GM21447 (cell line): ENCODE measurements around the gene MLN.

Experiments
- ATAC-seq: cut with Tn5 transposase; IDR thresholded peaks from one replicate; pipeline ENCODE4 v1.9.1; 2021; ENCODE audit not compliant: unreplicated experiment

MLN gene

DNA sequence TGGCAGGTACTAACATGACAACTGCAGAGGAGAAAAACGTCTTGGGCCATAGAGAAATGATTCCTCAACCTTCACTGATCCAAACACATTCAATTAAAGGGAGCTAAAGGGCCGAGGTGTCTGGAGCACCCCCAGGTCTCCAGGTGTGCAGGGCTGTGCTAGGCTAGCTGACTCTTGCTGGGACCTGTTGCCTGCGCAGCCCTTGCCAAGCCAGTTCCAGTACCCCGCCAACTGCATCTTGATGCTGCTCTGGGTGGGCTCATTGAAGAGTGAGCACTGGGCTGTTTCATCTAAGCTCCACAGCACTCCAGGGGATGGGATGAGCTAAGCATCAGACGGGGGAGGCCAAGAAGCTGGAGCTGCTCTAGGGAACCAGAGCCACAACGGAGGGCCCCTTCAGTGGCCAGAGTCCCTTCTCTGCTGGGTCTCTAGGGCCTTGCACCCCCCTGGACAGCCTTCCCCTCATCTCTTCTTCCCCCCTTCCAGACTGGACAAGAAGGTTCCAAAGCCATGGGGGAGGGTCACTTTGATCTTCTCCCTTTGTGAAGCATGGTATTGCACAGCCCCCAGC is 30.8 kb downstream of the MLN start:
- no peak for ATAC-seq

DNA sequence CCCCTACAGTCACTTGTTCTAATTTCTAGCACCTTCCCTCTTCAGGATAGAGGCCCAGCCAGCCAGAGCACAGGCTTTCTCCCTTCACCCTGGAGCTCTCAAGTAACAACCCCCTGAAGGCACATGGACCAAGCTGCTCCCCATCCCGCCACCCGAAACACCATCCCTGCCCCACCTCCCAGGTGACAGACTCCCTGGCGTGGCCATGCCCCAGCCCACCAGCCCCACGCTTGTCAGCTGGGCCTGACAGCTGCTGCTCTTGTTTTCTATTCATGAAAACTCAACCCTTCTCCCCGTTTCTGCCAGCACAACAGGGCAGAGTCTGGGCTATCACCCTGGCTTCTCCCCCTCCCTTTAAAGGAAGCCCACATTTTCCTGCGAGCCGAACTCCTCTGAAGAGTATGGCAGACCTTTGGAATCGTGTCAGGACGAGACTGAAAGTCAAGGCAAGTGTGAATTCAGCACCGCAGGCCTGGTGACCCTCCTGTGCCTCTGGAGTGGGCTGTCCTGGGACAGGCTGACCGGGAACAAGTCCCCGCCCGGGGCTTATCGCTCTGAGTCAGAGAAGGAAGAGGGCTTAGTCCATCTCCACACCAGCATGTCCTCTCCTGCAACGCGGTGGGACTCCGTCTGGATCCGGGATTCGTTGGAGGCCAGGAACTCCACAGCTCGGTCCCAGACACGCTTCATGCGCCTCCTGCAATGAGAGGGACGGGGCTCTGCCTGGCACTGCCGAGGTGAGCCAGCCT is 31.5 kb downstream of the MLN start:
- ATAC-seq, result no peak

DNA sequence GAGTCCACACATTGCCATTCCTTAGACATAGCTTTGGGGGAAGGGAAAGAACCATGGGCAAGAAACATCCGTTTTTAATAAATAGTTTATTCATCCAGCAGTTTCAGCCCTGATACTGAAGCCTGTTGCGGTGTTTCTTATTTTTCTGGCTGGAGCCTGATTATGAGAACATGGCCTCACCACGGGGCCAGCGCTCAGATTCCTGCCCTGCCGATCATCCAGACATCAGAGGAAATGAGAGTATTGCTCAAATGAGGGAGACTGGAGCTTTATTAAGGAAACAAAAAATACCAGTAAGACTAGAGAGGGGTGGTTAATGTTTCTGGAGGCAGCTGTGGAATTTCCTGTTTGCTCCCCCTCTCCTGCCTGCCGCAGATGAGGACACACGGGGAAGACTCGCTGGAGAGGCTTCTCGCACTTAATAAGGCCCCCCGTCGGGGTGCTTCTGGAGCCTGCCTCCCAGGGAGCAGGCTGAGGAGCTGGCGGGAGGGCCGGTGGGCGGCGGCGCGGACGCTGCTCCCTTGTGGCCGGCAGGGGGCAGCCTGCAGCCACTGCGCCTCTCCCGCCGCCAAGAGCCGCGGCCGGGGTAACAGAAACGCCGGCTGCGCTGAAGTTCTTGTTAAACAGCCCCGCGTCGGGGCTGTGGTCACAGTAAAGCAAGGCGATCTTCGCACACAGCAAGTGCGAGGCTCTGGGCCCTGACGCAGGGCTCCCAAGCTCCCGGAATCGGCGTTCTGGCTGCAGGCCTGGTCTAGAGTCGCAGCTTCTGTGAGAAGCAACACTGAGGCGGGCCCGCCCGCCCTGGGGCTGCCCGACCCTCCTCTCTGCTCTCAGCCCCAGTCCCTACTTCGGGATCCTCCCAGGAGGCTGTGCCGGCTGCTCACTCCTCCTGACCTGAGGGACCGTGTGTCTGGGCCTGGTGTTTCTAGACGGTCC is 32.4 kb downstream of the MLN start:
- ATAC-seq, result no peak

DNA sequence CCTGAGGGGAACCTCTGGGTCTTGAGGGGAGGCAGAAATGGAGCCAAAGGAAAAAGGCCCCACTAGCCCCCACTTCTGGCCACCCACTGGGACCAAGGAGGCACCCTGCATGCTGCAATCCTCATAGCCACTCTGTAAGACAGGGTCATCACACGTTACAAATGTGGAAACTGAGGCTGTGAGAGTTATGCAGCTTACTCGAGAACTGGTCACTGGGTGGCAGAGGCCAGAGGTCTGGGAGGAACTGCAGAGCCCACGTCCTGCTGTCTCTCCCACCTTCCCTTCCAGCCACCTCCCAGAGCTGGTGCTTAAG is 33.0 kb downstream of the MLN start:
- ATAC-seq, result no peak

DNA sequence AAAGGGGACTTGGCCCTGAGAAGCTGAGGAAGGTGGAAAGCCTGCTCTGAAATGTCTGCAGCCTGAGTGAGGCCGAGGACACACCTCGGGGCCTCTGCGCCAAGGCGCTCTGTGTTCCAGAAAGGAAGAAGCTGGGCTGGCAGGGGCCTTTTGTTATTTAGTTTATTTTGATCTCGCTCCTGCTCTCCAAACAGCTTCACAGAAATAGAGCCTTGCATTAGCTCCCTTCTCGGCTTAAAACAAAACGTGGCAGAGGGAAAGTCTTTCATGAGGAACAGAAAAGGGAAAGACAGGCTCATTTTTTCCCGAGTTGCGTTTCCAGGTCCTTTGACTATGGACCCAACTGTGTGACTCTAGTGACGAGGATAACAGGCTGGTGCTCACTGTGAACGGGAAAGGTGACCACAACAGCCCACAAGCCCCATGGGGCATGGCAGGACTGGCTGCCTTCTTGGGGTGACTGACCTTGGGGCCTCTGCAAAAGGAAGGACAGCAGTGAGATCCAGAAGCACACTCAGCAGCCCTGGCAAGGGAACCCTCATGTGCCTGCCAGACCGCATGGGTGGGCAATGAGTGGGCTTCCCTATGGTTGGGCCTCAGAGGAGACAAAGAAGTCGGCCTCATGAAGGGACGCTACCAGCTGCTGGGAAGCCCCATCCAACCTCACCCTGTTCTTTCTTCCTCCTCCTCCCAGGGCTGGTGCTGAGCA is 33.5 kb downstream of the MLN start:
- ATAC-seq, result no peak

DNA sequence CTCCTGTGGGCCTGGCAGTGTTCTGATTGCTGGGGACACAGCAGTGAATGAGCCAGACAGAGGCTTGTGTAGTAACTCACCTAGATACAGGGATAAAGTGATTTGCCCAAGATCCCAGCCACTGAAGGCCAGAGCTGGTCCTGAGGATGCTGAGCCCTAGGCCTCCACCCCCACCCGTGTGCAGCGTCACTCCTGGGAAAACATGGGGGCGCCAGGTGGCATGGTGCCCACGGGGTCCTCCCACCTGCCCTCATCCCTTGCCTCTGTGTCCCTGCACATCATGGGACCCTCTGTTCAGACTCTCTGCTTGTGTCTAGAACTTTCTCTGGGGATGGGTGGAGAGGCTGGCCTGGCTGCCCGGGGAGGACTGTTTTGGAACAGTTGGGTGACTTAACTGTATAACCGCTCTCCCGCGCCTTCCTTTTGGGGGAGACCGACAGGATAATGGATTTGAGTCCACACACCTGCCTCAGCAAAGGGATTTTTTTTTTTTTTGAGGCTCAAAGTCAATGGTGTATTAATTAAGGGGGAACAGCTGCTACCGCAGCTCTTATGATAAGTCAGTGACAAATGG is 34.5 kb downstream of the MLN start:
- ATAC-seq, result no peak

DNA sequence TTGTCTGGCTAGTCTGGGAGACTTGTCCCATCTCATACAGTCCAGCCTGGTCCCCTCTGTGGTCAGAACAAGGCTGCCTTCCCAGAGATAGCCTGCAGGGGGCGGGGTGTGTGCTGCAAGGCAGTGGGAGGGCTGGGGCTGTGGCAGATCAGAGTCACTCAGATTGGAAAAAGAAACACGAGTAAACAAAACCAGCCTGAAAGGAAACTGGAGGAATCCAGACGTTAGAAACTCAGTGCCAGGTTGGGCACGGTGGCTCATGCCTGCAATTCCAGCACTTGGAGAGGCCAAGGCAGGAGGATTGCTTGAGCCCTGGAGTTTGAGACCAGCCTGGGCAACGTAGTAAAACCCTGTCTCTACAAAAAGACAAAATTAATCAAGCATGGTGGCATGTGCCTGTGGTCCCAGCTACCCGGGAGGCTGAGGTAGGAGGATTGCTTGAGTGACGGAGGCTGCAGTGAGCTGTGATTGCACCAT is 35.1 kb downstream of the MLN start:
- no peak for ATAC-seq

DNA sequence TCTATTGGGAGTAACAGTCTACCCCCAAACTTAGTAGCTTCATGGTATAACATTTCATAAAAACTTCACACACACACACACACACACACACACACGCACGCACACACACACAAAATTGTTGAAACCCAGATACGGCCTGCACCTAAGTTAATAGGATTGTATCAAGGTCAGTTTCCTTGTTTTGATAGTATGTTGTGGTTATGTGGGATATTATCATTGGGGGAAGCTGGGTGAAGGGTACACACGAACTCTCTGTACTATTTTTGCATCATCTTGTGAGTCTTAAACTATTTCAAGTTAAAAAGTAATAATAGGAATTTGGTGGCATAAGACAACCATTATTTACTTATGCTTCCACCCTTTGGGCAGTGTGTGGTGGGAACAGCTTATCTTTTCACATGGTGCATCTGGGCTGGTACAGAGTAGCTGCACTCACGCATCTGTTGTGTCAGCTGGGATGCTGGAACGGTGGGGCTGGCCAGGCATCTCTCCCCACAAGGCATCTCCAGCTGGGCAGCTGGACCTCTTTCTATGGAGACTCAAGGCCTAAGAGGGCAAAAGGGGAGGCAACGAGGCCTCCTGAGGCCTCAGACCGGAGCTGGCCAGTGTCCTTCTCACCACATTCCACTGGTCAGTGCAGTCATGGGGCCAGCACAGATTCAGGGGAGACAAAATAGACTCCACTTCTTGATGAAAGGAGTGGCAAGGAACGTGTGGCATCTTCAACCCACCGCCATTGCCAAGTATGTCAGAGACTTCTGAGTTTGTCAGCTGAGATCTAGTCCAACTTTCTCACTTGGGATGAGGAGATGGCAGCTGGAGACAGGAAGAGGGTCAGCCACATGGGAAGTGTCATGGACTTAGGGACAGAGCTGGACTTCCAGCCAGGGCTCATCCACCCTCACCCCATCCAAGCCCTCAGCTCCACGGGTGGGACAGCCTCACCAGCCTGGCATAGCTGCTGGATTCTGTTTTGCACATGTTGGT is 36.6 kb downstream of the MLN start:
- ATAC-seq, result no peak

DNA sequence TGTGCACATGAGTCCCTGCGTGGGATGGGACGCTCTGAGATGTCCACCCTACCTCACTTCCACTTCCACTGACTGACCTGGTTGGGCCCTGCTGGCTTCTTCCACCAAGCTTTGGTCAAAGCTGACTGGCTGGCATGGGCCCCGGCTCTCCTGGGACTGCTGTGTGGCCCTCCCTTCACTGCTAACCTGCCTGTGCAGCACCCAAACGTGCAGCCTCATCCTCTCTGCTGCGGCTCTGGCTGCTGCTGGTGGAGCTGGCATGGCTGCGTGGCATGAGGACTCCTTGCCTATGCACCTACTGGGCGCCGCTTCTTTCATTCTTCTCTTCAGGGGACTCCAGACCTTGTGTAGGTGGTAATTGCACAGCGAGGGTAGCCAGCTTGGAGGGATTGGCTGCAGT is 38.4 kb downstream of the MLN start:
- no peak for ATAC-seq

DNA sequence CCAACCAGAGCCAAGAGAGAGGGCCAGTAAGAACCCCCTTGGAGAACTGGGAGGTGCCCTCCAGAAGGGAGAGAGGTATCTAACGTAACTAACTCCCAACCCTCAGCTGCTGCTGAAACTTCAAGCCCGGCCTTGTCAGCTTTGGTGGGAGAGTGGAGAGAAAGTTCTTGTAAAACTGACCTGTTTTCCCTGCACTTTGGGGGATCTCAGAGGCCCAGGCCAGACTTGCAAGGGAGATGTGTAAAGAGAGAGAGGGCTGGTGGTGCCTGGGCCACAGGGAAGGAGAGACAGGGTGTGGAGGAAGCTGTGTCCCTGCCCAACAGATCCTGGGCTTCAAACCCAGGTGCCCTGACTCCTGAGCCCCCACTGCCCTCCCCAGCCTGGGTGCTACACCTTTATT is 39.8 kb downstream of the MLN start:
- no peak for ATAC-seq

DNA sequence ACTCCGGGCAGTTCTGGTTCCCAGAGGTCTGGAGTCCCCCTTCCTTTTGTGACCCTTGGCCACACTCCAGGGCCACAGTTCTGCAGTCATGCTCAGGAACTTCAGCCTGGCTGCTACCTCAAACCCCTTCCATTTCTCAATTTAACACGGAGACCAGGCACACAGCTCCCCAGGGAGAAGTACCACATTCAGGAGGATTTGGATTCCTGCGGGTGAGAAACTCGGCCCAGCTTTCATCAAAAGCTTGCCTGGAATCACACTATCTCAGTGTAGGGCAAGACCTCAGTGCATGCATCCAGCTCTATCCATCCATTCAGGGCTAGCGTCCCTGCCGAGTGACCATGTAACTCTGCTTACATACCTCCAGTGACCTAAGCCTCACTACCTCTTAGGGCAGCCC is 40.3 kb downstream of the MLN start:
- no peak for ATAC-seq

DNA sequence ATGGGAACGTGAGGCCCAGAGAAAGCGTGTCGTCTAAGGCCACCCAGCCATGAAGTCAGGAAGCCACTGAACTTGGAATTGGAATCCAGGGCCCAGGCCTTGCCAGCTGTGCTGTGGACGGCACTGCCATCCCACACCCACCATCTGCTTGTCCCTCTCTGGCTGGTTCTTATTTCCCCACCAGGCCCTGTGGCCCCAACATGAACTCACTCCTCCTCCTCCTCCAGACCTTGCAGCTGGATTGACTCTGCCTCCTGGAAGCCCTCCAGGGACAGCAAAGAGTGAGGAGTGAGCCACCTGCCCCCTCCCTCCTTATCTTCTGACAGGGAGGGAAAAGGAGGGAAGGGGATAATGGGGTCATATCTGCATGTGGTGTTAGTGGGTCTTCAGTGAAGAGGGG is 41.1 kb downstream of the MLN start:
- no peak for ATAC-seq

DNA sequence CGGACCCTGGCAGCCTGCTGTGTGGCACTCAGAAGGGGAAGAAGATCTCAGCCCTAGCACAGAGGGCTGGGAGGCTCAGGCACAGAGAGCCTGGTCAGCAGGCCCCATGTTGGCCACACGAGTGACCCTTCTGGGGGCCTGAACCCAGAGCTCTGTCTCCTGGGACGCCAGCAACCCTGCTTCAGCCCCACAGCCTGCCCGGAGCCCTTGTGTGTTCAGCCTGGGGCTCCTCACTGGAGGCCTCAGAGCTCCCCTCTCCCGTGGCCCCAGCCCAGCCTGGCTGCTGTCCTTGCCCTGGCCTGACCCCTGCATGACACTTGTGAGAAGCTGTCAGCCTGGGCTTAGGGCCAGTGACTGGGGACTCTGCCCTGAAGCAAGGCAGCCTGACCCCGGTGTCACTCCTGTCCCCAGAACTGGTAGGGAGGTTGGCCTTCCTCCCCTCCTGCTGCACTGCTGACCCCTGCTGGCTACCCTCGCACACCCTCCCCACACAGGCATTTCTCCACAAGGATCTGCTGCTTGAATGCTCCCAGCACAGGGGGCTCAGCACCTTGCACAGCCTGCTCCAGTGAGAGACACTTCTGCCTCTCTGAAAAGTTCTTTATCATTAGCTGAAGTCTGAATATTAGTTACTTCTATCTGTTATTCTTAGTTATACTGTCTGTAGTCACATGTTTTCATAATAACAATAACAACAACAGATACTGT is 41.7 kb downstream of the MLN start:
- no peak for ATAC-seq

DNA sequence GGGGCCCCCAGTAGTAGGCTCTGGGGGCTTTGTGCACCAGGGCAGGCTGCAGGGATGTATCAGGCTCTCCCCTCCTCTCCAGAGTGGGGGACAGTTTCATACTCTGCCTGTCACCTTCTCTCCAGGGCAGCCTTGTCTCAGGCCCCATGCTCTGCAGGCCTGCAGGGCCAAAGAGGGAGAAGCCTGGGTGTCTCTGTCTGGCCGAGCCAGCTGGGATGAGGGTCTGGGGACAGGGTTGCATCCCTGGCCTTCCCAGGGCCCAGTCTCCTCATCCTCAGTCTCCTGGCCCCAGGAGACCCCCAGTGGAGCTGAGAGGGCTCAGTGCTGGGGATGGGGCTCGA is 42.3 kb downstream of the MLN start:
- ATAC-seq, result no peak

DNA sequence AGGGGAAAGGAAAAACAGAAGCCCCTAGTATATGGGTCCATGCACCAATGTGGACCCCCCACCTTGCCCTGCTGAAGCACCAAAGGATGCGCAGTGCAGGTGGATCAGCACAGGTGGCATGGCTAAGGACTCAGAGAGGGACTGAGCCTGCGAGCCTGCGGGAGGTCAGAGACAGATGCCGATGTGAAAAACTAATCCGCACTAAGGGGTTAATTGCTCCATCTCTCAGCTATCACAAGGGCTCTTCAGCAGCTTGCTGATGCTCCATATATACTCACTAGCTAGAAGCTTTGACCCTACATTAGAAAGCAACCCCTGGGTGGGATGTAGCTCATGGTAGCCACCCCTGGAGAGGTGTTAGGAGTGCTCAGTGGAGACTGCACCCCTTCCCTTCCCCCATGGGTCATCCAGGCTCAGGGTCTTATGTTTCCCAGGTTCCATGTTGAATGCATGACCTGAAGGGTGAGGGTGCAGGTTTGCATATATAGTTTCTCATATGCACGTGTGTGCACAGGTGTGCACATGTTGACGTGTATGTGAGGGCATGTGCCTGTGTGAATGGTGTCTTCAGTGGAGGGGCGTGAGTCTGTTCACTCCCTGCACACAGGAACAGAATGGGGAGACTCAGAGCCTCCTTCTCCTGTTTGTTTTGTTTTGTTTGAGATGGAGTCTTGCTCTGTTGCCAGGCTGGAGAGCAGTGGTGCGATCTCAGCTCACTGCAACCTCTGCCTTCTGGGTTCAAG is 43.7 kb downstream of the MLN start:
- no peak for ATAC-seq

DNA sequence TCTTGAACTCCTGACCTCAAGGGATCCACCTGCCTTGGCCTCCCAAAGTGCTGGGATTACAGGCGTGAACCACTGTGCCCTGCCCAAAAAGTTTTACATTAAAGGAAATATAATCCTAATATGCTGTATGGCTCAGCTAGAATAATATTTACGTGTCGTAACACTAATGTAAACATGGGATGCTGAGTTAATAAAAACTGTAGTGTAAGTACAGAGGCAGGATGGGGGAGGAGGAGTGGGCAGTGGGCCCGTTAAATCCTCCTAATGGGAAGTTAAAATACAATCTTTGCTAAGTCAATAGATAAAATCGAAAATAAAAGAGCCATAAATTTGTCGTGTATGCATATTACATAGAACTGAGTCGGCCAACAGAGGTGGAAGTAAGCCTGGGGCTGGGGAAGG is 45.0 kb downstream of the MLN start:
- ATAC-seq, result no peak

DNA sequence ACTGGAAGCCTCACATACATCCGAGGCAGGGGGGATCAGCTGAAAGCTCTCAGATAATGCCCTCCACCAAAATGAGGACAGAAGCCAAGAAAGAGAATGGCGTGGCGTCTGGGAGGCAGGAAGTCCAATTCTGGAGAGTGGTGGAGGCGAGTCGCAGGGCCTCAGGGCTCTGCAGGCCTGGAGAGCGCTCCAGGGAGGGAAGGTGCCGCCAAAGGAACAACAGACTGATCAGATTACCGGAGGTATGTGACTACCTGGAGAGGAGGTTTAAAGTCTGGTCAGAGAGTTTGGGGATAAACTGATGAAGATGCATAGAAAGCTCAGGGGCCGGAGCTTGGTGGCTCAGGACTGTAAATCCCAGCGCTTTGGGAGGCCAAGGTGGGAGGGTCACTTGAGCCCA is 45.9 kb downstream of the MLN start:
- ATAC-seq, result no peak

DNA sequence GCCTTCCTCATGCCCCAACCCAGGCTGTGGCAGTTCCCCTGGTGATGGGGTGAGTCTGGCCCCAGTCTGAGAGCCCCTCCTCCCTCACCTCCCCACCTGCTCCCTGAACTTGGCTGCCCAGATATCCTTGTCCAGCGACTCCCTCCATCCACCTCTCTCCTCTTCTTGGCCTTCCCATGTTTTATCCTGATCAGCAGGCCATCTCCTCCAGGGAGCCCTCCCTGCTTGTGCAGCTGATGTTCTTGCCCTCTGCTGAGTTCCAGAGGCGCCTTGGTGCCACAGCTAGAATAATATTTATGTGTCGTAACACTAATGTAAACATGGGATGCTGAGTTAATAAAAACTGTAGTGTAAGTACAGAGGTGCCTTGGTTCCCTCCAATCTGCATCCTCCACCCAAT is 46.7 kb downstream of the MLN start:
- ATAC-seq, result no peak
